Heart left ventricle (tissue), 16 donors: Measurements from ENCODE around the gene FZD10. TPM values are rescaled to one million over a fixed set of nuclear protein-coding genes. Genes with fewer than 3 reads are reported as not detected.

Source experiments
- ATAC-seq, 4 donors: fragments of 200-7000 bp; cut with Tn5 transposase; one replicate each; pipeline ENCODE4 v1.9.1; 2020 to 2022; ENCODE audit warnings: moderate library complexity in 4 of 4, mild to moderate bottlenecking in 3 of 4, moderate number of reproducible peaks in 1 of 4
- DNase-seq, 5 donors: peaks; one replicate each; pipeline ENCODE4 v3.0.0-alpha.2; 2020
- H3K27ac ChIP-seq, 12 donors: fragments of 200-600 bp; sonication (generic) in 4 of 12; one replicate each; pipeline versions ENCODE4 v1.5.0 to v1.8.0; 2016 to 2022; ENCODE audit warnings: mild to moderate bottlenecking in 2 of 12
- H3K27me3 ChIP-seq, 9 donors: fragments of 200-600 bp; sonication (generic) in 2 of 9; one replicate each; pipeline versions ENCODE4 v1.5.1 to v1.8.0; 2016 to 2022; ENCODE audit warnings: mild to moderate bottlenecking in 3 of 9
- H3K36me3 ChIP-seq, 9 donors: fragments of 200-600 bp; sonication (generic) in 2 of 9; one replicate each; pipeline versions ENCODE4 v1.5.0 to v1.8.0; 2018 to 2022; ENCODE audit warnings: mild to moderate bottlenecking in 2 of 9
- H3K4me1 ChIP-seq, 12 donors: fragments of 200-600 bp; sonication (generic) in 4 of 12; one replicate each; pipeline versions ENCODE4 v1.5.0 to v1.8.0; 2016 to 2022; ENCODE audit warnings: mild to moderate bottlenecking in 3 of 12
- H3K4me3 ChIP-seq, 12 donors: fragments of 200-600 bp; sonication (generic) in 4 of 12; one replicate each; pipeline versions ENCODE4 v1.5.0 to v1.8.0; 2017 to 2022; ENCODE audit warnings: mild to moderate bottlenecking in 9 of 12, moderate library complexity in 4 of 12
- H3K9me3 ChIP-seq, 12 donors: fragments of 200-600 bp; sonication (generic) in 4 of 12; one replicate each; pipeline versions ENCODE4 v1.5.0 to v1.8.0; 2016 to 2022; ENCODE audit warnings: mild to moderate bottlenecking in 1 of 12
- CTCF ChIP-seq, 12 donors: fragments of 200-600 bp; sonication (generic) in 4 of 12; IDR thresholded peaks; one replicate each; pipeline versions ENCODE4 v1.5.0 to v1.8.0; 2018 to 2022; ENCODE audit warnings: antibody characterized with exemption in 12 of 12, mild to moderate bottlenecking in 5 of 12
- POLR2A ChIP-seq, 2 donors: fragments of 450-650 bp; IDR thresholded peaks; one replicate each; pipeline ENCODE4 v1.6.1; 2017; ENCODE audit warnings: antibody characterized with exemption in 2 of 2, mild to moderate bottlenecking in 2 of 2, moderate library complexity in 2 of 2
- WGBS, 4 donors: extraction: QIAGEN DNeasy Blood & Tissue Kit in 2 of 4; methylation state at CpG; one replicate each; pipeline versions ENCODE4 v1.1.5 to v1.1.7; 2013 to 2018; 5-methylcytosine and 5-hydroxymethylcytosine counted together
- intact Hi-C, 10 donors: fragments of 100-400 bp; cut with DNase I; formaldehyde crosslinking; loops; one replicate each; pipeline versions ENCODE4 v1.11.1 to v1.14.2; 2022
- polyA plus RNA-seq, 2 donors: library from polyadenylated mRNA; stranded (reverse); fragments of 200-250 nt; gene quantifications; one replicate each; pipeline ENCODE4 v1.2.3, GENCODE V29; 2013
- total RNA-seq, 9 donors: library from RNA; depleted of rRNA in 2 of 9; stranded (reverse); fragments of >200 nt in 2 of 9; fragmentation: NEBNext Ultra II Directional in 3 of 9; extraction: Animal tissue kit (Norgen Biotek cat#: 25700) in 3 of 9; gene quantifications; one replicate each; pipeline versions ENCODE4 v1.1.0 to v1.2.4, GENCODE V29; 2016 to 2023
- donor health status: ischemic (EF 13 %, LVEDD 7.1; RV severe dilation, severe dysfunction).
- donor health status: healthy with polysubstance abuse.
- donor health status: DM: no; HTN: yes; CAD: no.
- donor health status: DM: no; HTN: no; CAD: no.
- donor health status: ischemic (EF 25% LVEDD 6.9; RV normal size, moderate dysfunction).
- donor health status: ischemic (EF 25% LVEDD 5.7; RV mildly dilated, moderate dysfunction).
- donor health status: healthy.
- donor health status: DM: yes; HTN: yes; CAD: no.
- donor health status: ischemic (EF 35%, LVEDD 5.7; RV mildly dilated, moderate dysfunction).
- donor health status: nonischemic (EF 11% LVEDD 7.7; RV severe dilation, severe dysfunction).
- donor health status: DM: yes; HTN: yes; CAD: no.
- donor health status: PGD.
- donor health status: ischemic (EF 29% LVEDD 5.4; RV normal size, mild dysfunction).
- donor health status: nonischemic (EF 23%, LVEDD 6.1; RV moderate dilation, normal function).

Gene FZD10
- total and polyA plus RNA-seq, 11 donors, result 0.06 to 0.23 (median 0.10) TPM; not detected in 3

GRCh38 chr12:130183585-130184370 is 21.5 kb downstream of the FZD10 start:
- Histone ChIP-seq H3K36me3 (no peaks in the 10 kb centered on the region), H3K4me1 (no peaks in the 10 kb centered on the region), H3K4me3 (no peak overlapping the region), H3K27me3 (peaks cover 0 to 16% (median 0%) of the 10 kb centered on the region in 9 donors), H3K27ac (no peak overlapping the region), H3K9me3 (peaks cover 0 to 13% (median 0%) of the 10 kb centered on the region in 12 donors)
- 79 to 90% (median 84%) methylated on average over 19 to 23 of the region's 23 CpGs for WGBS, 4 donors
- no peak for TF ChIP-seq CTCF (IDR thresholded peaks at IDR 0.05)
- TF ChIP-seq POLR2A (IDR thresholded peaks at IDR 0.05), result no peak
- ATAC-seq, result no peak
- intact Hi-C loops, result no loop called here
- DNase-seq, result no peak

GRCh38 chr12:130184404-130185090 is 22.3 kb downstream of the FZD10 start:
- H3K36me3 ChIP-seq, result no peaks in the 10 kb centered on the region
- no peak overlapping the region for H3K27ac ChIP-seq
- no peaks in the 10 kb centered on the region for H3K4me1 ChIP-seq
- 79 to 84% (median 82%) methylated on average over 10 to 12 of the region's 12 CpGs for WGBS, 4 donors
- intact Hi-C loops, result no loop called here
- ATAC-seq (no peak), DNase-seq (no peak)
- no peak overlapping the region for H3K4me3 ChIP-seq
- TF ChIP-seq POLR2A (IDR thresholded peaks at IDR 0.05) (no peak), CTCF (IDR thresholded peaks at IDR 0.05) (no peak)
- H3K9me3 ChIP-seq, result peaks cover 0 to 13% (median 0%) of the 10 kb centered on the region in 12 donors
- peaks cover 0 to 16% (median 0%) of the 10 kb centered on the region in 9 donors for H3K27me3 ChIP-seq

GRCh38 chr12:130185455-130186391 is 23.5 kb downstream of the FZD10 start:
- intact Hi-C loops, result no loop called here
- H3K36me3 ChIP-seq, result no peaks in the 10 kb centered on the region
- DNase-seq, result no peak
- no peaks in the 10 kb centered on the region for H3K4me1 ChIP-seq
- TF ChIP-seq CTCF (IDR thresholded peaks at IDR 0.05) (no peak), POLR2A (IDR thresholded peaks at IDR 0.05) (no peak)
- peaks cover 0 to 13% (median 0%) of the 10 kb centered on the region in 12 donors for H3K9me3 ChIP-seq
- no peak for ATAC-seq
- no peak overlapping the region for H3K27ac ChIP-seq
- H3K4me3 ChIP-seq, result no peak overlapping the region
- 72 to 78% (median 77%) methylated on average over 26 to 30 of the region's 30 CpGs for WGBS, 4 donors
- peaks cover 0 to 16% (median 0%) of the 10 kb centered on the region in 9 donors for H3K27me3 ChIP-seq
